22Rv1 (cell line): ENCODE data around the gene TRANK1.

Experiments used
- CTCF ChIP-seq: fragments of 450-650 bp; IDR thresholded peaks from 2 replicates; pipeline ENCODE4 v1.5.1; 2017; ENCODE audit warnings: mild to moderate bottlenecking
- ZFX ChIP-seq: fragments of 450-650 bp; IDR thresholded peaks from 2 replicates; pipeline ENCODE4 v1.6.1; 2017; ENCODE audit warnings: antibody characterized with exemption, borderline replicate concordance

GRCh38 chr3:36937492-36937891 lies 7.4 kb downstream of the TRANK1 start:
- TF ChIP-seq CTCF, result no peak
- TF ChIP-seq ZFX, result no peak
